Mesenchymal stem cell (in vitro differentiated cells and primary cell): ENCODE results near the gene OTOF.
A peak's percentile ranks its signal among the peaks of the same experiment; 100 is the strongest.

Experiments used
- DNase-seq: peaks from one replicate; pipeline ENCODE4 v3.0.0-alpha.2; 2013
- H2AFZ ChIP-seq: one replicate; pipeline ENCODE4 v1.6.1; 2013; ENCODE audit warnings: low read depth, mild to moderate bottlenecking, control low read depth, inconsistent platforms, low read length, moderate library complexity
- H2AK5ac ChIP-seq: 2 replicates; pipeline ENCODE4 v1.6.1; 2013; ENCODE audit warnings: low read length, moderate library complexity, mild to moderate bottlenecking, inconsistent platforms; ENCODE audit not compliant: severe bottlenecking
- H2BK120ac ChIP-seq: one replicate; pipeline ENCODE4 v1.6.1; 2013; ENCODE audit warnings: low read depth, mild to moderate bottlenecking, inconsistent platforms, low read length, moderate library complexity
- H2BK12ac ChIP-seq, 2 experiments: one replicate each; pipeline ENCODE4 v1.6.1; 2013; ENCODE audit warnings: inconsistent platforms in 2 of 2, low read length in 2 of 2, mild to moderate bottlenecking in 2 of 2, moderate library complexity in 2 of 2, control low read depth in 1 of 2
- H2BK15ac ChIP-seq: one replicate; pipeline ENCODE4 v1.6.1; 2013; ENCODE audit warnings: mild to moderate bottlenecking, low read depth, inconsistent platforms; ENCODE audit not compliant: poor library complexity, severe bottlenecking
- H2BK5ac ChIP-seq: 2 replicates; pipeline ENCODE4 v1.6.1; 2013; ENCODE audit warnings: low read depth, mild to moderate bottlenecking, low read length, control low read depth, inconsistent platforms; ENCODE audit not compliant: poor library complexity, severe bottlenecking
- H3K14ac ChIP-seq, 2 experiments: one replicate each; pipeline ENCODE4 v1.6.1; 2013; ENCODE audit warnings: inconsistent platforms in 2 of 2, low read length in 2 of 2, control low read depth in 1 of 2, mild to moderate bottlenecking in 1 of 2, moderate library complexity in 1 of 2
- H3K18ac ChIP-seq, 2 experiments: one replicate each; pipeline ENCODE4 v1.6.1; 2013; ENCODE audit warnings: inconsistent platforms in 2 of 2, low read length in 2 of 2, control low read depth in 1 of 2, low read depth in 1 of 2, mild to moderate bottlenecking in 1 of 2
- H3K23ac ChIP-seq, 2 experiments: one replicate each; pipeline ENCODE4 v1.6.1; 2013; ENCODE audit warnings: inconsistent platforms in 2 of 2, low read length in 2 of 2, mild to moderate bottlenecking in 2 of 2, moderate library complexity in 2 of 2, control low read depth in 1 of 2
- H3K27ac ChIP-seq: 2 replicates; pipeline ENCODE4 v1.5.1; 2013; ENCODE audit warnings: mild to moderate bottlenecking, moderate library complexity, low read length, control low read depth, inconsistent platforms; ENCODE audit not compliant: poor library complexity, severe bottlenecking
- H3K27me3 ChIP-seq, 2 experiments: 2 replicates each; pipeline versions ENCODE4 v1.6.1 to v1.7.0; 2013; ENCODE audit warnings: low read length in 2 of 2, mild to moderate bottlenecking in 2 of 2, moderate library complexity in 2 of 2, control low read depth in 1 of 2, inconsistent platforms in 1 of 2; ENCODE audit not compliant: control insufficient read depth in 1 of 2, insufficient read depth in 1 of 2
- H3K36me3 ChIP-seq, 2 experiments: 2 replicates each; pipeline versions ENCODE4 v1.6.1 to v1.7.0; 2013; ENCODE audit warnings: low read length in 2 of 2, control low read depth in 1 of 2, inconsistent platforms in 1 of 2, low read depth in 1 of 2, mild to moderate bottlenecking in 1 of 2; ENCODE audit not compliant: insufficient read depth in 2 of 2, control insufficient read depth in 1 of 2
- H3K4ac ChIP-seq, 2 experiments: one replicate each; pipeline ENCODE4 v1.6.1; 2013; ENCODE audit warnings: inconsistent platforms in 2 of 2, low read length in 2 of 2, mild to moderate bottlenecking in 2 of 2, moderate library complexity in 2 of 2, control low read depth in 1 of 2, low read depth in 1 of 2
- H3K4me1 ChIP-seq: 2 replicates; pipeline ENCODE4 v1.6.1; 2013; ENCODE audit warnings: low read depth, low read length, control low read depth; ENCODE audit not compliant: control insufficient read depth, insufficient read depth
- H3K4me2 ChIP-seq: 2 replicates; pipeline ENCODE4 v1.6.1; 2013; ENCODE audit warnings: low read length, mild to moderate bottlenecking, inconsistent platforms; ENCODE audit not compliant: poor library complexity, severe bottlenecking
- H3K4me3 ChIP-seq, 2 experiments: 2 replicates each; pipeline versions ENCODE4 v1.5.1 to v1.7.0; 2013; ENCODE audit warnings: low read length in 2 of 2, mild to moderate bottlenecking in 2 of 2, control low read depth in 1 of 2, low read depth in 1 of 2; ENCODE audit not compliant: insufficient read depth in 1 of 2
- H3K79me1 ChIP-seq: replicated peaks from 2 replicates; pipeline ENCODE4 v1.6.1; 2013; ENCODE audit warnings: mild to moderate bottlenecking, control low read depth, low read length, inconsistent platforms; ENCODE audit not compliant: poor library complexity, severe bottlenecking
- H3K9ac ChIP-seq: 2 replicates; pipeline ENCODE4 v1.7.0; 2013; ENCODE audit warnings: mild to moderate bottlenecking, low read length, moderate library complexity
- H3K9me3 ChIP-seq: 2 replicates; pipeline ENCODE4 v1.7.0; 2013; ENCODE audit warnings: mild to moderate bottlenecking, low read length; ENCODE audit not compliant: control insufficient read depth
- H4K8ac ChIP-seq: one replicate; pipeline ENCODE4 v1.6.1; 2013; ENCODE audit warnings: inconsistent platforms, mild to moderate bottlenecking, low read length, moderate library complexity
- H4K91ac ChIP-seq: one replicate; pipeline ENCODE4 v1.6.1; 2013; ENCODE audit warnings: mild to moderate bottlenecking, low read length, inconsistent platforms
- WGBS: methylation state at CpG from one replicate; pipeline ENCODE4 v1.1.7; 2013; ENCODE audit warnings: mixed read lengths; 5-methylcytosine and 5-hydroxymethylcytosine counted together

The OTOF gene

DNA sequence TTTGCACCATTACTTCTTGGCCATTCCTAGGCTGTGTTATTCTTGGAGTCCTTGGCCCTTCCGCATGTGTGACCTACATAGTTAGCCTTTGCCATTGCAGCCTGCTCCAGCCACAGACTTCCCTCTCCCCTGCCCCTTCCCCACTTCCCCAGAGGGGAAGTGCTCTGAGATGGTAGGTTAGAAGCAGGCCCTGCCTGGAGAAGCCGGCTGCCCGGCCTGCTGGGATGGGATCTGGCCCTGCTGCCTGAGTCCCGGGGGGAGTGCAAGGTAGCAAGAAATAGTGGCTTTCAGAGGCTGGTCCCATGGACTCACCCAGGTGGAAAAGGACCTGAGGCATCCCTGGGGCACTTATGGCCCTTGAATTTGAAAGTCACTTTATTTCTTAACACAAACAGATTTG, 28.4 kb upstream of the OTOF start:
- 61% methylated on average over 4 of the region's 4 CpGs for WGBS
- no peak for DNase-seq
- H2BK5ac ChIP-seq = no peak overlapping the region

DNA sequence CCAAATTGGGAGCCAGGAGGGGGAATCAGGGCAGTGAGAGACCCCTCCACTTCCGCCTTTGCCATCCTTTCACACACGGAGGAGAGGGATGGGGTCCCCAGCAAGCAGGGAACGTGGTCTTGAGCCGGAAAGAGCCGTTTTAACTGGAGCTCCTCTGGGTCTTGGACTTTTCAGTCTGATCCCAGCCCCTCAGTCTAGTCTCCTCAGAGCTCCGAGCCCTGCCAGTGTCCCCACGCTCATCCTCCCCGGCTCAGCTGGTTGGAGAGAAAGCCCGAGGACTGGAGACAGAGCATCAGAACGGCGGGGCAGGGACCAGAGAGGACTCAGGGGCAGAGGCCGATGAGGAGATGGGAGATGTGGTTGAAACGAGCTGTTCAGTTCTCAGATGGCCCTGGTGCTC, 26.1 kb upstream of the OTOF start:
- H3K27me3 ChIP-seq = peaks cover 68 to 84% of the 10 kb centered on the region in 2 experiments
- WGBS = 79% methylated on average over 13 of the region's 13 CpGs
- no peak overlapping the region for H3K4ac ChIP-seq
- no peak overlapping the region for H4K91ac ChIP-seq
- H2BK5ac ChIP-seq = no peak overlapping the region
- no peak overlapping the region for H2BK12ac ChIP-seq
- H4K8ac ChIP-seq = no peak overlapping the region
- no peak overlapping the region for H3K18ac ChIP-seq
- H3K36me3 ChIP-seq = no peaks in the 10 kb centered on the region
- no peak overlapping the region for H3K4me2 ChIP-seq
- no peak overlapping the region for H2AFZ ChIP-seq
- H3K14ac ChIP-seq = no peak overlapping the region
- H3K4me3 ChIP-seq = peak overlapping the region in 1 of 2 experiments; percentile 72
- no peak overlapping the region for H3K27ac ChIP-seq
- H3K79me1 ChIP-seq = no peaks in the 10 kb centered on the region
- H2BK120ac ChIP-seq = no peak overlapping the region
- H2BK15ac ChIP-seq = no peak overlapping the region
- H3K9ac ChIP-seq = peak overlapping the region; percentile 41
- H3K23ac ChIP-seq = no peak overlapping the region
- peaks cover 9% of the 10 kb centered on the region for H3K4me1 ChIP-seq
- no peak for DNase-seq
- no peak overlapping the region for H2AK5ac ChIP-seq
- no peaks in the 10 kb centered on the region for H3K9me3 ChIP-seq

More for the DNA sequence above, 28.4 kb upstream of the OTOF start:
- Histone ChIP-seq H3K4ac (no peak overlapping the region), H2BK120ac (no peak overlapping the region), H3K18ac (no peak overlapping the region), H3K79me1 (no peaks in the 10 kb centered on the region), H3K4me2 (no peak overlapping the region), H2AK5ac (no peak overlapping the region), H3K23ac (no peak overlapping the region), H4K8ac (no peak overlapping the region), H3K27me3 (peaks cover 77 to 91% of the 10 kb centered on the region in 2 experiments), H3K9ac (no peak overlapping the region), H3K36me3 (no peaks in the 10 kb centered on the region), H2BK12ac (no peak overlapping the region), H3K14ac (no peak overlapping the region), H4K91ac (no peak overlapping the region), H2BK15ac (no peak overlapping the region), H3K4me3 (no peak overlapping the region), H3K4me1 (peaks cover 9% of the 10 kb centered on the region), H3K9me3 (no peaks in the 10 kb centered on the region), H2AFZ (no peak overlapping the region), H3K27ac (no peak overlapping the region)

DNA sequence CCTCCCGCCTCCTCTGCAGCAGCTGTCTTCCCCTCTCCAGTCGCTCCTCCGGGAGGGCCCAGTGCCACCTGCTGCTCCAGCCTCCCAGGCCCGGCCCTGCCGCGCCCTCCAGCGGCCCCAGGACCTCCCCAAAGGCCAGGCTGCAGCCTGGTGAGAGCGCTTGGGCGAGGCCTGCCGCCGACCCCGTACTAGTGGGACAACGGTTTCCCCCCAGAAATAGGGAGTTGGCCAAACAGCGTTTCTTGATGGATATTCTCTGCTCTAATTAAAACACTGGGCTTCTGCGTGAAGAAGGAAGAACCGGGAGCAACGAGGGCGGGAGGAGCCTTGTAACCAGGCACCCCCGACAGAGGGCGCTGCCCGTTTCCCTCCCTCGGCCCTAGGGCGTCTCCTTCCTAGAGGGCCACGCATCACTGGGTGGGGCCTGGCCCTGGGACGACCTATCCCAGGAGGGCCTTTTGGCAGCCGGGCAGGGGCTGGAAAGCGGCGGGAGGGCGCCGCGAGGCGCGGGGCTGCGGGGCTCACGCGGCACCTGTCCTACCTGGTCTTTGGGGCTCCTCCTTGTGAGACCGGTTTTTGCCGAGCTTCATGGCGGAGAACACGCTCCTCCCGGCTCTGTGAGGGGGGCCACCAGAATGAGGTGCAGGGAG, 25.4 kb upstream of the OTOF start:
- Histone ChIP-seq H4K91ac (no peak overlapping the region), H3K14ac (no peak overlapping the region), H3K36me3 (no peaks in the 10 kb centered on the region), H3K27me3 (peaks cover 70 to 84% of the 10 kb centered on the region in 2 experiments), H3K9ac (peak overlapping the region; percentile 41), H3K4me1 (peaks cover 9% of the 10 kb centered on the region), H2BK15ac (no peak overlapping the region), H4K8ac (no peak overlapping the region), H2AFZ (peak overlapping the region; percentile 70), H3K23ac (no peak overlapping the region), H2BK12ac (no peak overlapping the region), H2BK5ac (no peak overlapping the region), H3K4me2 (peak overlapping the region; percentile 66), H3K27ac (no peak overlapping the region), H3K9me3 (no peaks in the 10 kb centered on the region), H3K18ac (no peak overlapping the region), H3K79me1 (no peaks in the 10 kb centered on the region), H2BK120ac (no peak overlapping the region), H3K4me3 (peak overlapping the region; percentile 23 to 72), H3K4ac (no peak overlapping the region), H2AK5ac (no peak overlapping the region)
- peak; percentile 45 for DNase-seq
- WGBS = 3% methylated on average over 41 of the region's 41 CpGs

DNA sequence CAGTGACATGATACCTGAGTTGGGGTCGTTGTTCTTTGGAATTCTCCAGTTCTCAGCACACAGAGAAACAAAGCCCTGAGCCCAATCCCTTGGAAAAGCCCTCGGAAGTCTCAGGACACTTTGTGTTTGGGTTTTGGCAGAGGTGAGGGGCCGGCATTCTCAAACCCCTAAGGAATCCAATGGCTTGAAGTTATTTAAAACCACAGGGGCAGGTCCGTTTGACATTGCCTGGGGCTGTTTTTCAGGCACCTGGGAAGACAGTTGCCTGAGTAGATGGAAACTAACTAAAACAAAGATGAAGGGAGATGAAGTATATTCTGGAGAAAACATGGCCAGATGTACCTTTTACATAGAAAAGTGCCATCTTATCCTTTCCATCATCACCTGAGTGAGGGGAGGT, 22.5 kb upstream of the OTOF start:
- Histone ChIP-seq H3K4me1 (peaks cover 11% of the 10 kb centered on the region), H3K79me1 (no peaks in the 10 kb centered on the region), H2AK5ac (no peak overlapping the region), H3K27me3 (peaks cover 78 to 80% of the 10 kb centered on the region in 2 experiments), H3K18ac (no peak overlapping the region), H3K27ac (no peak overlapping the region), H3K4me2 (no peak overlapping the region), H3K14ac (no peak overlapping the region), H3K36me3 (no peaks in the 10 kb centered on the region), H4K8ac (no peak overlapping the region), H2BK12ac (no peak overlapping the region), H3K9ac (no peak overlapping the region), H4K91ac (no peak overlapping the region), H3K23ac (no peak overlapping the region), H3K9me3 (no peaks in the 10 kb centered on the region), H2BK15ac (no peak overlapping the region), H3K4me3 (no peak overlapping the region), H2BK120ac (no peak overlapping the region), H2AFZ (no peak overlapping the region), H2BK5ac (no peak overlapping the region), H3K4ac (no peak overlapping the region)
- 34% methylated on average over 4 of the region's 4 CpGs for WGBS
- DNase-seq = no peak
